D721Med (cell line): ENCODE results near the gene UBE2QL1.

ENCODE experiments used
- DNase-seq: peaks from one replicate; pipeline ENCODE4 v3.0.0; 2011; ENCODE audit warnings: low spot score; ENCODE audit not compliant: insufficient read length
- FAIRE-seq: peaks from 2 replicates; lab custom pipeline; 2011; peaks lifted over from hg19 to GRCh38; lab: Jason Lieb, UNC
- TF ChIP-seq, protein P1 (sequence below): IDR thresholded peaks from 2 replicates; pipeline ENCODE4 v1.5.1; 2012; ENCODE audit warnings: mild to moderate bottlenecking, control low read depth; ENCODE audit not compliant: insufficient read depth; ENCODE audit errors: missing control alignments

UBE2QL1 gene

DNA sequence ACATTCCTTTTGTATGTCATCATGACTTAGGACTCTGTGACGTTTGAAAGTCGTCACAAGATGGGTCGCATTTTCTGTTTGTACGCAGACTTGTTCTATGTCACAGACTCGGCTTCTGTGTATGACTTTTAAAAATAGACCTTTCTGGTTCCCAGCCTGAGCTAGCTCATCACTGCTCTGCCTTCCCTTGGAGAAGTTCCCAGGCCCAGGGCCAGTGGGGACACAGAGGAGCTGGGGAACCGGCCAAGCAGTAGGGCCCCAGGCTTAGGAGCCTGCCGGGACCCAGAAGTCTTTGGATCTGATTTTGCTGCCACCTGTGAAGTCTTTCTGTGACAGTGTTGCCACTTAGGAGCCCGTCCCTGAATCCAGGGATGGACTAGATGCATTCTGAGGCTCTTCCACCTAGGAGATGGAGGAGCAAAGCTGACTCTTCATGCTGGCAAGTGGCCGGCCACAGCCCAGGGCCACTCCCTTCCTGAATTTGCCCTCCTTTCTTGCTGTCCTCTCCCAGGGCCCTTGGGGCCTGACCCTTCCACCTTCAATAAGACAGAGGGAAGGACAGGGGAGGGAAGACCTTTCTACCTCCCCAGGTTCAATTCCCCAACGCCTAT lies 18.1 kb upstream of the UBE2QL1 start:
- TF ChIP-seq, protein P1, sequence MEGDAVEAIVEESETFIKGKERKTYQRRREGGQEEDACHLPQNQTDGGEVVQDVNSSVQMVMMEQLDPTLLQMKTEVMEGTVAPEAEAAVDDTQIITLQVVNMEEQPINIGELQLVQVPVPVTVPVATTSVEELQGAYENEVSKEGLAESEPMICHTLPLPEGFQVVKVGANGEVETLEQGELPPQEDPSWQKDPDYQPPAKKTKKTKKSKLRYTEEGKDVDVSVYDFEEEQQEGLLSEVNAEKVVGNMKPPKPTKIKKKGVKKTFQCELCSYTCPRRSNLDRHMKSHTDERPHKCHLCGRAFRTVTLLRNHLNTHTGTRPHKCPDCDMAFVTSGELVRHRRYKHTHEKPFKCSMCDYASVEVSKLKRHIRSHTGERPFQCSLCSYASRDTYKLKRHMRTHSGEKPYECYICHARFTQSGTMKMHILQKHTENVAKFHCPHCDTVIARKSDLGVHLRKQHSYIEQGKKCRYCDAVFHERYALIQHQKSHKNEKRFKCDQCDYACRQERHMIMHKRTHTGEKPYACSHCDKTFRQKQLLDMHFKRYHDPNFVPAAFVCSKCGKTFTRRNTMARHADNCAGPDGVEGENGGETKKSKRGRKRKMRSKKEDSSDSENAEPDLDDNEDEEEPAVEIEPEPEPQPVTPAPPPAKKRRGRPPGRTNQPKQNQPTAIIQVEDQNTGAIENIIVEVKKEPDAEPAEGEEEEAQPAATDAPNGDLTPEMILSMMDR: no peak
- DNase-seq (no peak), FAIRE-seq (no peak)

- FAIRE-seq (no peak), DNase-seq (no peak)
- TF ChIP-seq, protein P1: no peak
Observed at GRCh38 chr5:6431214-6432195, 17.2 kb upstream of the UBE2QL1 start.

DNA sequence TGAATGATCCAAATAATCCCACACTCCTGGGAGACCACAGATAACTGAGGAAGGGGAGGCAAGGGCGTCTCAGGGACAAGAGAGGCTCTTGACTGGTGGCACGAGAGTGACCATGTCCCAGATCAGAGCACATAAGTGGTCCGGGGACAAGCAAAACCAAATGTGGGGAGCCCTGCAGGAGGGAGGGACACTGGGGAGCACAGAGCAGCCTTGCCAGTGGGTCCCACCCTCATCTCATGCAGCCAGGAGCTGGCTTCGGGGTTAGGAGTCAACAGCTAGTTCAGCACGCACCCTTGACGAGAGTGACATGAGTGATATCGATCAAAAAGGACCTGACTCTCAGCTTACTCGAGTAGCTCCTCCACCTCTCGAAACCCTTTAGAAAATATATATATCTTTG lies 16.5 kb upstream of the UBE2QL1 start:
- TF ChIP-seq, protein P1: no peak
- DNase-seq: no peak
- no peak for FAIRE-seq

- FAIRE-seq (no peak), DNase-seq (no peak)
- TF ChIP-seq, protein P1: no peak
Observed at GRCh38 chr5:6434731-6435130, 13.9 kb upstream of the UBE2QL1 start.

- DNase-seq: no peak
- TF ChIP-seq, protein P1: peak; percentile 21
- no peak for FAIRE-seq
Observed at GRCh38 chr5:6435356-6435755, 13.3 kb upstream of the UBE2QL1 start.

DNA sequence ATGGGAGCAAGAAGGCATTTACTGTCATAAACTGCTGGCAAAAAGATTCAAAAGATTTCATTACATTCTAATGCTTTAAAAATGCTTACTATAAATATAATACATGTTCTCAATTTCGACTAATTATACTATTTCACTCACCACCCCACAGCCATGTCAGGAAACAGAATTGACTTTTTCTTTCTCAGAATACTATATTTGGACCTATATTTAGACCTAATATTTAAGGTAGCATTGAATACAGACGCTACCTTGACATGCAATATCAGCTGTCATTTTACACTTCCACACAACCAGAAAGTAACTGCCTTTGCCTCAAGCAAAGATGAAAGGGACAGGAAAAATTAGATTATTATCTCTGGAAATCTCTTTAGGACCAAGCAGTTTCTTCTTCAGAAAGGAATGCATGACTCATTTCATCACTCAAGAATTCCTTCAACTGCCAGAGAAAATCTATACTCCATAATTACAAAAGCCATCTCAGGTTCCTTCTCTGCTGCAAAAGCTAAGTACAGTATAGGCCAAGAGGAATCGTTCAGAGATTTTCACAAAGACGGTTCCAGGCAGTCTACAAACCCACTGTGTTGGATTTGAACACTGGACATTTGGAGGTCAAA lies 11.8 kb upstream of the UBE2QL1 start:
- FAIRE-seq (no peak), DNase-seq (no peak)
- TF ChIP-seq, protein P1: no peak
